Body of pancreas (tissue), 4 donors: Measurements from ENCODE around the gene IL19. TPM values are rescaled to one million over a fixed set of nuclear protein-coding genes. Genes with fewer than 3 reads are reported as not detected.
A peak's percentile ranks its signal among the peaks of the same experiment; 100 is the strongest.

Experiments
- ATAC-seq: fragments of 150-250 bp; one replicate; pipeline ENCODE4 v1.9.1; 2016
- DNase-seq, 4 donors: peaks; one replicate each; pipeline ENCODE4 v3.0.0-alpha.2; 2019
- H3K27ac ChIP-seq, 4 donors: fragments of 200-600 bp; sonication (generic); 1 replicate in 3 of 4; 2 replicates in 1 of 4; pipeline versions ENCODE4 v1.5.1 to v1.6.1; 2016 to 2019; ENCODE audit warnings: mild to moderate bottlenecking in 1 of 4, mixed read lengths in 1 of 4, moderate library complexity in 1 of 4
- H3K27me3 ChIP-seq, 2 donors: fragments of 200-600 bp; sonication (generic); one replicate each; pipeline ENCODE4 v1.6.0; 2016; ENCODE audit warnings: mild to moderate bottlenecking in 1 of 2
- H3K36me3 ChIP-seq, 2 donors: fragments of 200-600 bp; sonication (generic); replicated peaks in 1 of 2; 2 replicates each; pipeline ENCODE4 v1.5.1; 2016; ENCODE audit warnings: low read depth in 2 of 2; ENCODE audit not compliant: insufficient read depth in 1 of 2
- H3K4me1 ChIP-seq: fragments of 200-600 bp; sonication (generic); one replicate; pipeline ENCODE4 v1.6.0; 2016
- H3K4me3 ChIP-seq, 2 donors: fragments of 200-600 bp; sonication (generic); 1 replicate in 1 of 2; 2 replicates in 1 of 2; pipeline ENCODE4 v1.5.1; 2016 to 2019
- H3K9me3 ChIP-seq, 3 donors: fragments of 200-600 bp; sonication (generic); 1 replicate in 2 of 3; 2 replicates in 1 of 3; pipeline ENCODE4 v1.5.1; 2016
- CTCF ChIP-seq, 7 experiments: fragments of 450-650 bp in 4 of 7; fragments of 200-600 bp in 3 of 7; sonication (generic) in 3 of 7; IDR thresholded peaks; one replicate each; pipeline ENCODE4 v1.5.1; 2016 to 2019; ENCODE audit warnings: antibody characterized with exemption in 7 of 7
- POLR2A ChIP-seq, 3 donors: fragments of 450-650 bp; IDR thresholded peaks; one replicate each; pipeline ENCODE4 v1.6.1; 2016; ENCODE audit warnings: antibody characterized with exemption in 3 of 3, mild to moderate bottlenecking in 2 of 3
- WGBS, 2 donors: methylation state at CpG; one replicate each; pipeline ENCODE4 v1.1.5; 2017; 5-methylcytosine and 5-hydroxymethylcytosine counted together
- intact Hi-C: fragments of 100-400 bp; cut with DNase I; formaldehyde crosslinking; loops from one replicate; pipeline ENCODE4 v1.15.1; 2023
- total RNA-seq, 2 donors: library from RNA; depleted of rRNA; stranded (reverse); fragments of >200 nt; gene quantifications; one replicate each; pipeline ENCODE4 v1.1.0, GENCODE V29; 2016

Gene IL19
- total RNA-seq, 2 donors from 2014 or later, result not detected

GRCh38 chr1:206804156-206804737 lies 33.7 kb downstream of the IL19 start:
- no peak for DNase-seq
- H3K27ac ChIP-seq, result no peak overlapping the region
- WGBS, 2 donors, result 84 to 95% methylated on average over 1 of the region's 1 CpG

GRCh38 chr1:206805357-206805756 lies 34.8 kb downstream of the IL19 start:
- H3K27ac ChIP-seq, result no peak overlapping the region
- 21 to 29% methylated on average over 1 of the region's 1 CpG for WGBS, 2 donors

More at GRCh38 chr1:206804156-206804737, 33.7 kb downstream of the IL19 start:
- Histone ChIP-seq H3K9me3 (no peaks in the 10 kb centered on the region), H3K27me3 (no peaks in the 10 kb centered on the region), H3K4me3 (no peak overlapping the region), H3K4me1 (peaks cover 6% of the 10 kb centered on the region), H3K36me3 (no peaks in the 10 kb centered on the region)
- ATAC-seq, result no peak
- intact Hi-C loops, result no loop called here
- TF ChIP-seq POLR2A (IDR thresholded peaks at IDR 0.05) (no peak), CTCF (IDR thresholded peaks at IDR 0.05) (no peak)

GRCh38 chr1:206808615-206809014 lies 38.0 kb downstream of the IL19 start:
- no peaks in the 10 kb centered on the region for H3K9me3 ChIP-seq
- intact Hi-C loops, result no loop called here
- 53 to 62% methylated on average over 2 of the region's 2 CpGs for WGBS, 2 donors
- H3K27me3 ChIP-seq, result no peaks in the 10 kb centered on the region
- DNase-seq (peak in 2 of 4 donors; percentile 22 to 28), ATAC-seq (no peak)
- TF ChIP-seq CTCF (IDR thresholded peaks at IDR 0.05) (peak in 5 of 7 experiments; percentile 8 to 44 (median 33)), POLR2A (IDR thresholded peaks at IDR 0.05) (no peak)
- no peak overlapping the region for H3K27ac ChIP-seq
- H3K4me1 ChIP-seq, result no peaks in the 10 kb centered on the region
- H3K4me3 ChIP-seq, result no peak overlapping the region
- no peaks in the 10 kb centered on the region for H3K36me3 ChIP-seq

More at GRCh38 chr1:206805357-206805756, 34.8 kb downstream of the IL19 start:
- no peak for ATAC-seq
- no peak for TF ChIP-seq CTCF (IDR thresholded peaks at IDR 0.05)
- TF ChIP-seq POLR2A (IDR thresholded peaks at IDR 0.05), result no peak
- no peaks in the 10 kb centered on the region for H3K9me3 ChIP-seq
- H3K36me3 ChIP-seq, result no peaks in the 10 kb centered on the region
- no peak for DNase-seq
- H3K27me3 ChIP-seq, result no peaks in the 10 kb centered on the region
- peaks cover 6% of the 10 kb centered on the region for H3K4me1 ChIP-seq
- intact Hi-C loops, result no loop called here
- no peak overlapping the region for H3K4me3 ChIP-seq

GRCh38 chr1:206809504-206810084 lies 39.0 kb downstream of the IL19 start:
- H3K4me1 ChIP-seq, result no peaks in the 10 kb centered on the region
- ATAC-seq (peak; percentile 56), DNase-seq (peak; percentile 29 to 62 (median 46))
- no peak overlapping the region for H3K27ac ChIP-seq
- no peaks in the 10 kb centered on the region for H3K36me3 ChIP-seq
- no peak overlapping the region for H3K4me3 ChIP-seq
- H3K27me3 ChIP-seq, result no peaks in the 10 kb centered on the region
- TF ChIP-seq POLR2A (IDR thresholded peaks at IDR 0.05) (no peak), CTCF (IDR thresholded peaks at IDR 0.05) (peak; percentile 28 to 50 (median 44))
- 48 to 52% methylated on average over 4 of the region's 4 CpGs for WGBS, 2 donors
- intact Hi-C loops, result no loop called here
- no peaks in the 10 kb centered on the region for H3K9me3 ChIP-seq

- Histone ChIP-seq H3K4me3 (no peak overlapping the region), H3K27me3 (no peaks in the 10 kb centered on the region), H3K4me1 (no peaks in the 10 kb centered on the region), H3K27ac (no peak overlapping the region), H3K9me3 (no peaks in the 10 kb centered on the region), H3K36me3 (no peaks in the 10 kb centered on the region)
- WGBS, 2 donors, result 78 to 80% methylated on average over 2 of the region's 2 CpGs
- TF ChIP-seq CTCF (IDR thresholded peaks at IDR 0.05) (no peak), POLR2A (IDR thresholded peaks at IDR 0.05) (no peak)
- ATAC-seq, result no peak
- intact Hi-C loops, result no loop called here
- no peak for DNase-seq
These were observed 41.9 kb downstream of the IL19 start for GRCh38 chr1:206812471-206812870.
